HEK293T (cell line): ENCODE data around the gene PLEKHA4.

Experiments
- CTCF ChIA-PET: fragments of 350-600 bp; formaldehyde crosslinking; extraction: SDS; loops from one replicate; lab custom pipeline; 2021; ENCODE audit warnings: antibody characterized with exemption, inconsistent platforms; lab: Yijun Ruan, JAX
- POLR2A ChIA-PET: fragments of 350-600 bp; formaldehyde crosslinking; extraction: SDS; loops from one replicate; lab custom pipeline; 2020; ENCODE audit warnings: antibody characterized with exemption, inconsistent platforms; lab: Yijun Ruan, JAX
- DNase-seq: peaks from one replicate; pipeline ENCODE4 v3.0.0; 2012; ENCODE audit warnings: mixed read lengths; ENCODE audit errors: extremely low spot score
- ARNT ChIP-seq: fragments of 450-650 bp; IDR thresholded peaks from 2 replicates; pipeline ENCODE4 v1.6.1; 2017; ENCODE audit warnings: mild to moderate bottlenecking
- BHLHE40 ChIP-seq: fragments of 450-650 bp; IDR thresholded peaks from 2 replicates; pipeline ENCODE4 v1.6.1; 2016; ENCODE audit warnings: mild to moderate bottlenecking, moderate library complexity, borderline replicate concordance
- CTBP1 ChIP-seq: fragments of 450-650 bp; IDR thresholded peaks from 2 replicates; pipeline ENCODE4 v1.6.1; 2016; ENCODE audit warnings: borderline replicate concordance
- ELF4 ChIP-seq: fragments of 450-650 bp; IDR thresholded peaks from 2 replicates; pipeline ENCODE4 v1.6.1; 2017; ENCODE audit warnings: antibody characterized with exemption
- FOXA1 ChIP-seq: fragments of 450-650 bp; IDR thresholded peaks from 2 replicates; pipeline ENCODE4 v1.6.1; 2016; ENCODE audit warnings: mild to moderate bottlenecking
- FOXK2 ChIP-seq: fragments of 450-650 bp; IDR thresholded peaks from 2 replicates; pipeline ENCODE4 v1.6.1; 2016; ENCODE audit warnings: mild to moderate bottlenecking
- FOXM1 ChIP-seq: fragments of 450-650 bp; IDR thresholded peaks from 2 replicates; pipeline ENCODE4 v1.6.1; 2017; ENCODE audit warnings: mild to moderate bottlenecking, borderline replicate concordance
- HDGF ChIP-seq: fragments of 450-650 bp; IDR thresholded peaks from 2 replicates; pipeline ENCODE4 v1.6.1; 2017; ENCODE audit warnings: antibody characterized with exemption, borderline replicate concordance
- L3MBTL2 ChIP-seq: fragments of 450-650 bp; conservative IDR thresholded peaks from 2 replicates; pipeline ENCODE4 v1.6.1; 2016; ENCODE audit warnings: mild to moderate bottlenecking
- LEF1 ChIP-seq: fragments of 450-650 bp; IDR thresholded peaks from 2 replicates; pipeline ENCODE4 v1.6.1; 2017; ENCODE audit warnings: mild to moderate bottlenecking, borderline replicate concordance
- NFRKB ChIP-seq: fragments of 450-650 bp; IDR thresholded peaks from 2 replicates; pipeline ENCODE4 v1.6.1; 2016; ENCODE audit warnings: mild to moderate bottlenecking, moderate library complexity
- SP1 ChIP-seq: fragments of 450-650 bp; IDR thresholded peaks from 2 replicates; pipeline ENCODE4 v1.6.1; 2017
- SUZ12 ChIP-seq: fragments of 450-650 bp; IDR thresholded peaks from 2 replicates; pipeline ENCODE4 v1.6.1; 2016; ENCODE audit warnings: mild to moderate bottlenecking
- TARDBP ChIP-seq: fragments of 450-650 bp; IDR thresholded peaks from 2 replicates; pipeline ENCODE4 v1.6.1; 2016
- ZNF384 ChIP-seq: fragments of 450-650 bp; IDR thresholded peaks from 2 replicates; pipeline ENCODE4 v1.6.1; 2016
- TF ChIP-seq, protein P1 (sequence below): fragments of 450-650 bp; IDR thresholded peaks from 2 replicates; pipeline ENCODE4 v1.6.1; 2016

The PLEKHA4 gene

DNA sequence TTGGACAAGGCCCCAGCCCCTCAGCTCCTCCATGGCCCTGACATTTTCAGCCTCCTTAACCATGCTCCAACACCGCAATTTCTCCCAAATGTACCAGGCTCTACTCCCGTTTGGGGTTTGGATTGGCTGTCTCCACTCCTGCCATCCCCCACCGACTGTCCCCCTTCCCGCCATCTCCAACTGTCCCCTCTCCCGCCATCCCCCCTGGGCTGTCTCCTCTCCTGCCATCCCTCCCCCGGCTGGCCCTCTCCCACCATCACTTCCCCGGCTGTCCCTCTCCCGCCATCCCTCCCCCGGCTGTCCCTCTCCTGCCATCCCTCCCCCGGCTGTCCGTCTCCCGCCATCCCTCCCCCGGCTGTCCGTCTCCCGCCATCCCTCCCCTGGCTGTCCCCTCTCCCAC is 63.0 kb downstream of the PLEKHA4 start:
- CTCF ChIA-PET, result no interaction called here
- TF ChIP-seq LEF1 (no peak), NFRKB (no peak)
- no peak for DNase-seq
- POLR2A ChIA-PET, result interaction anchor here (2.2 kb wide), 1 partner anchor 10 kb away, joined by 13 read pairs; no protein-coding TSS in a partner anchor

- TF ChIP-seq, protein P1, sequence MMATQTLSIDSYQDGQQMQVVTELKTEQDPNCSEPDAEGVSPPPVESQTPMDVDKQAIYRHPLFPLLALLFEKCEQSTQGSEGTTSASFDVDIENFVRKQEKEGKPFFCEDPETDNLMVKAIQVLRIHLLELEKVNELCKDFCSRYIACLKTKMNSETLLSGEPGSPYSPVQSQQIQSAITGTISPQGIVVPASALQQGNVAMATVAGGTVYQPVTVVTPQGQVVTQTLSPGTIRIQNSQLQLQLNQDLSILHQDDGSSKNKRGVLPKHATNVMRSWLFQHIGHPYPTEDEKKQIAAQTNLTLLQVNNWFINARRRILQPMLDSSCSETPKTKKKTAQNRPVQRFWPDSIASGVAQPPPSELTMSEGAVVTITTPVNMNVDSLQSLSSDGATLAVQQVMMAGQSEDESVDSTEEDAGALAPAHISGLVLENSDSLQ, result no peak
- no peak for TF ChIP-seq FOXM1
- TF ChIP-seq ARNT, result no peak
- no peak for TF ChIP-seq L3MBTL2
- TF ChIP-seq TARDBP, result no peak
- POLR2A ChIA-PET, result interaction anchor here (1.0 kb wide), 1 partner anchor 9 kb away, joined by 3 read pairs; no protein-coding TSS in a partner anchor
- CTCF ChIA-PET, result no interaction called here
- no peak for DNase-seq
These were observed 63.9 kb downstream of the PLEKHA4 start for GRCh38 chr19:48804496-48804895.

- ChIA-PET POLR2A (no interaction called here), CTCF (interaction anchor here (0.6 kb wide), 1 partner anchor 15 kb away, joined by 3 read pairs; no protein-coding TSS in a partner anchor)
- TF ChIP-seq, protein P1, result no peak
- TF ChIP-seq FOXK2 (no peak), TARDBP (no peak), FOXA1 (no peak), ELF4 (no peak), SUZ12 (no peak), ARNT (no peak), FOXM1 (no peak), ZNF384 (no peak), CTBP1 (no peak)
- no peak for DNase-seq
These were observed 65.8 kb downstream of the PLEKHA4 start for GRCh38 chr19:48802623-48803022.

GRCh38 chr19:48799358-48800300 is 68.8 kb downstream of the PLEKHA4 start:
- TF ChIP-seq FOXK2 (no peak), SP1 (no peak), BHLHE40 (no peak), ZNF384 (no peak)
- ChIA-PET CTCF (no interaction called here), POLR2A (interaction anchor here (1.2 to 2.3 kb wide), 2 partner anchors 10 to 14 kb away, joined by 3 to 9 read pairs; partner anchors contain the start of gene BCAT2)
- DNase-seq, result no peak

DNA sequence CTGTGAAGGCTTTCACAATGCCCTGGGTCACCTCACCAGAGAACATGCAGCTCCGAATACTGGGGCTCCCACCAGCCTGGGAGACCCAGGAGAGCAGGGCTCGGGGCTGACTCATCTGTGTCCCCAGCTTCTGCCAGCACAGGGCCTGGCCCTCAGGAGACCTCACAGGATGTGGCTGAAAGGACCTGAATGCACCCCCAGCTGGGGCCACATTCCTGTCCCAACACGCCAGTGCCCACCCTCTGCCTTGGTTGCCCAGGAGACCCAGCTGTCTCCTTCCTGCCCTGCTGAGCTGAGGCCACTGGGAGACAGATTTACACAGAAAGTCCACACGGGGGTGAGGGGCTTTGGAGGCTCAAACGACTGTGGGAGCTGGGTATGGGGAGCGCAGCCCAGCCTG is 69.5 kb downstream of the PLEKHA4 start:
- no peak for DNase-seq

DNA sequence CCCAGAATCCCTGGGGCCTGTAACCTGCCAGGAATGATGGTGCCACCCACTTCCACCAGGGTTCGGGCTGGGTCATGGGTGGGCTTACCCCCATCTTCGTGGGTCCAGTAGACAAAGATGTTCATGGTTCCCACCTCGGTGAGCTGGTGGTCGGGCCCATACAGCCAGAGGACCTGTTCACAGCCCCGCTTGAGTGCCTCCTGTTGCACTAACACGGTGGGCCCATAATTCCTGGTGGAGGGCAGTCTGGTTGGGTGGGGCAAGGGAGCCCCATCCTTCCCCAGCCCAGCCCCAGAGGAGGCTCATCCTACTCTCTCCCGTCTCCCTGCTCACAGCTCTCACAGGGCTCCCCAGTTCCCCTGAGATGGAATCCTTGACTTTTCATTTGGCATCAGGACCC is 71.3 kb downstream of the PLEKHA4 start:
- no peak for DNase-seq
- TF ChIP-seq FOXM1 (no peak), CTBP1 (no peak), ELF4 (no peak), NFRKB (no peak), LEF1 (no peak), FOXA1 (no peak), BHLHE40 (no peak), ZNF384 (no peak), SUZ12 (no peak)
- TF ChIP-seq, protein P1, result no peak
- ChIA-PET CTCF (no interaction called here), POLR2A (interaction anchor here (0.8 kb wide), 1 partner anchor 14 kb away, joined by 3 read pairs; the partner anchor contains the start of gene BCAT2)

More for the DNA sequence above, 69.5 kb downstream of the PLEKHA4 start:
- ChIA-PET CTCF (no interaction called here), POLR2A (interaction anchor here (1.2 to 2.3 kb wide), 2 partner anchors 11 to 14 kb away, joined by 3 to 9 read pairs; partner anchors contain the start of gene BCAT2)
- TF ChIP-seq LEF1, result no peak
- TF ChIP-seq HDGF, result no peak
- TF ChIP-seq BHLHE40, result no peak
- TF ChIP-seq TARDBP, result no peak
- TF ChIP-seq SUZ12, result no peak
- TF ChIP-seq L3MBTL2, result no peak
- no peak for TF ChIP-seq SP1
- no peak for TF ChIP-seq ELF4
- no peak for TF ChIP-seq FOXK2
